Dendritic cell treated with granulocyte-macrophage colony-stimulating factor and Interleukin-4, amounts not matched to agents 40 ng/mL and 50 ng/mL, for 4 days (primary cell): Measurements from ENCODE around the gene INHBC.

Source experiments
- H3K27ac Mint-ChIP-seq: one replicate; pipeline ENCODE4 v1.8.0; 2022; ENCODE audit warnings: mild to moderate bottlenecking, mixed read lengths
- H3K27me3 Mint-ChIP-seq: one replicate; pipeline ENCODE4 v1.8.0; 2022; ENCODE audit warnings: mild to moderate bottlenecking, mixed read lengths
- H3K36me3 Mint-ChIP-seq: one replicate; pipeline ENCODE4 v1.8.0; 2022; ENCODE audit warnings: low read depth, mixed read lengths
- H3K4me1 Mint-ChIP-seq: one replicate; pipeline ENCODE4 v1.8.0; 2022; ENCODE audit warnings: low read depth, mixed read lengths
- H3K4me3 Mint-ChIP-seq: one replicate; pipeline ENCODE4 v1.8.0; 2022; ENCODE audit warnings: mild to moderate bottlenecking, moderate library complexity, mixed read lengths
- H3K9me3 Mint-ChIP-seq: one replicate; pipeline ENCODE4 v1.8.0; 2022; ENCODE audit warnings: mixed read lengths
- intact Hi-C: fragments of 100-400 bp; cut with micrococcal nuclease; formaldehyde crosslinking; loops from one replicate; pipeline ENCODE4 v1.15.0; 2022

INHBC gene

GRCh38 chr12:57500213-57500612, 65.6 kb downstream of the INHBC start:
- H3K4me1 Mint-ChIP-seq, result peaks cover 9% of the 10 kb centered on the region
- peaks cover 100% of the 10 kb centered on the region for H3K36me3 Mint-ChIP-seq
- no peak overlapping the region for H3K27ac Mint-ChIP-seq
- no peaks in the 10 kb centered on the region for H3K9me3 Mint-ChIP-seq
- intact Hi-C loops, result no loop called here
- H3K4me3 Mint-ChIP-seq, result no peak overlapping the region
- H3K27me3 Mint-ChIP-seq, result no peaks in the 10 kb centered on the region
